Keratinocyte (primary cell): Measurements from ENCODE around the gene RGS17. TPM values are rescaled to one million over a fixed set of nuclear protein-coding genes. Genes with fewer than 3 reads are reported as not detected.

Experiments
- DNase-seq: peaks from one replicate; pipeline ENCODE4 v3.0.0-alpha.2; 2011; ENCODE audit warnings: low read depth, missing footprints, low spot score
- FAIRE-seq: peaks from 2 replicates; lab custom pipeline; 2011; peaks lifted over from hg19 to GRCh38; lab: Jason Lieb, UNC
- H2AFZ ChIP-seq: 2 replicates; pipeline ENCODE4 v1.6.0; 2012; ENCODE audit warnings: low read length, control low read depth, inconsistent platforms; ENCODE audit not compliant: control insufficient read depth
- H3K27ac ChIP-seq: 2 replicates; pipeline ENCODE4 v1.5.1; 2011; ENCODE audit warnings: low read length; ENCODE audit not compliant: control insufficient read depth, insufficient read depth
- H3K27me3 ChIP-seq: 3 replicates; pipeline ENCODE4 v1.6.0; 2011; ENCODE audit warnings: low read length; ENCODE audit not compliant: control insufficient read depth, insufficient read depth; ENCODE audit errors: extremely low read depth
- H3K36me3 ChIP-seq, 2 experiments: 2 replicates in 1 of 2; 3 replicates in 1 of 2; pipeline ENCODE4 v1.5.1; 2011; ENCODE audit warnings: low read length in 2 of 2, mild to moderate bottlenecking in 1 of 2; ENCODE audit not compliant: control insufficient read depth in 2 of 2, insufficient read depth in 2 of 2; ENCODE audit errors: extremely low read depth in 1 of 2
- H3K4me1 ChIP-seq: 3 replicates; pipeline ENCODE4 v1.5.1; 2011; ENCODE audit warnings: low read length; ENCODE audit not compliant: control insufficient read depth, insufficient read depth; ENCODE audit errors: extremely low read depth
- H3K4me2 ChIP-seq: 3 replicates; pipeline ENCODE4 v1.6.0; 2011; ENCODE audit warnings: low read depth, low read length; ENCODE audit not compliant: control insufficient read depth, insufficient read depth; ENCODE audit errors: extremely low read depth
- H3K4me3 ChIP-seq, 3 experiments: fragments of 200-600 bp in 1 of 3; sonication (generic) in 1 of 3; 2 replicates in 2 of 3; 3 replicates in 1 of 3; pipeline ENCODE4 v1.5.1; 2011 to 2016; ENCODE audit warnings: low read length in 3 of 3, mild to moderate bottlenecking in 3 of 3, control low read depth in 2 of 3, inconsistent platforms in 1 of 3, low read depth in 1 of 3, mixed read lengths in 1 of 3, mixed run types in 1 of 3, moderate library complexity in 1 of 3; ENCODE audit not compliant: control insufficient read depth in 2 of 3, insufficient read depth in 2 of 3; ENCODE audit errors: extremely low read depth in 1 of 3
- H3K79me2 ChIP-seq: 2 replicates; pipeline ENCODE4 v1.6.0; 2012; ENCODE audit warnings: low read length; ENCODE audit not compliant: control insufficient read depth, insufficient read depth
- H3K9ac ChIP-seq: 3 replicates; pipeline ENCODE4 v1.6.0; 2011; ENCODE audit warnings: low read length; ENCODE audit not compliant: control insufficient read depth, insufficient read depth; ENCODE audit errors: extremely low read depth
- H3K9me1 ChIP-seq: 3 replicates; pipeline ENCODE4 v1.6.0; 2011; ENCODE audit warnings: low read length; ENCODE audit not compliant: control insufficient read depth, insufficient read depth; ENCODE audit errors: extremely low read depth
- H3K9me3 ChIP-seq: 2 replicates; pipeline ENCODE4 v1.5.1; 2012; ENCODE audit warnings: low read depth, low read length; ENCODE audit not compliant: control insufficient read depth
- H4K20me1 ChIP-seq: 3 replicates; pipeline ENCODE4 v1.6.0; 2011; ENCODE audit warnings: low read length; ENCODE audit not compliant: control insufficient read depth, insufficient read depth; ENCODE audit errors: extremely low read depth
- CTCF ChIP-seq, 3 experiments: IDR thresholded peaks in 1 of 3; conservative IDR thresholded peaks in 1 of 3; optimal IDR thresholded peaks in 1 of 3; 2 replicates in 2 of 3; 3 replicates in 1 of 3; pipeline versions ENCODE3 to v1.5.1; 2011; ENCODE audit warnings: low read length in 3 of 3, mild to moderate bottlenecking in 3 of 3, moderate library complexity in 2 of 3, control low read depth in 1 of 3, inconsistent platforms in 1 of 3; ENCODE audit not compliant: insufficient read depth in 2 of 3; ENCODE audit errors: extremely low read depth in 1 of 3
- EZH2 ChIP-seq: IDR thresholded peaks from one replicate; pipeline ENCODE4 v1.6.1; 2012; ENCODE audit warnings: inconsistent platforms, mild to moderate bottlenecking, low read length, moderate library complexity
- dilution Hi-C: fragments of 300-500 bp; cut with MboI; formaldehyde crosslinking; loops from one replicate; pipeline ENCODE4 v1.7.0; 2020; ENCODE audit warnings: low sequenced_read_pairs; ENCODE audit not compliant: extremely low pct_ligation_motif_present
- polyA plus RNA-seq, 5 experiments: library from polyadenylated mRNA; depleted of rRNA in 3 of 5; stranded (reverse) in 3 of 5; stranded (forward) in 1 of 5; unstranded in 1 of 5; fragments of >200 nt; gene quantifications; 1 replicate in 1 of 5; 2 replicates in 3 of 5; 3 replicates in 1 of 5; pipeline versions ENCODE4 v1.2.1 to v1.2.3, GENCODE V29; 2011 to 2012; ENCODE audit warnings: missing spikeins in 2 of 5, low read depth in 1 of 5, low replicate concordance in 1 of 5

Gene RGS17
- polyA plus RNA-seq, 1 donor (not counting 4 experiments of a cell fraction or from before 2014, with no cell fraction given): 0.22 TPM

GRCh38 chr6:153027480-153027879 is 103.6 kb downstream of the RGS17 start:
- Histone ChIP-seq H3K79me2 (no peaks in the 10 kb centered on the region), H3K9me1 (no peaks in the 10 kb centered on the region), H3K27me3 (no peaks in the 10 kb centered on the region), H3K9ac (no peak overlapping the region), H3K4me1 (no peaks in the 10 kb centered on the region), H3K4me2 (no peak overlapping the region), H4K20me1 (no peaks in the 10 kb centered on the region), H3K4me3 (no peak overlapping the region), H3K9me3 (no peaks in the 10 kb centered on the region), H2AFZ (no peak overlapping the region), H3K27ac (no peak overlapping the region), H3K36me3 (no peaks in the 10 kb centered on the region)
- TF ChIP-seq EZH2 (no peak), CTCF (optimal IDR thresholded peaks at IDR 0.05 in 1 of 3, IDR thresholded peaks at IDR 0.05 in 1 of 3, conservative IDR thresholded peaks at IDR 0.05 in 1 of 3; ENCODE audit: extremely low read depth in 1 of 3, insufficient read depth in 2 of 3, low read length in 3 of 3) (no peak)
- dilution Hi-C loops: loop anchor here (25.0 kb wide), 1 partner anchor 185 kb away; no protein-coding TSS in a partner anchor
- FAIRE-seq: no peak
- DNase-seq: no peak

- H3K4me1 ChIP-seq: no peaks in the 10 kb centered on the region
- no peak for TF ChIP-seq EZH2
- no peak for TF ChIP-seq CTCF (optimal IDR thresholded peaks at IDR 0.05 in 1 of 3, IDR thresholded peaks at IDR 0.05 in 1 of 3, conservative IDR thresholded peaks at IDR 0.05 in 1 of 3; ENCODE audit: extremely low read depth in 1 of 3, insufficient read depth in 2 of 3, low read length in 3 of 3)
- dilution Hi-C loops: loop anchor here (25.0 kb wide), 1 partner anchor 188 kb away; no protein-coding TSS in a partner anchor
- H4K20me1 ChIP-seq: no peaks in the 10 kb centered on the region
- no peaks in the 10 kb centered on the region for H3K27me3 ChIP-seq
- no peaks in the 10 kb centered on the region for H3K9me1 ChIP-seq
- DNase-seq: no peak
- no peaks in the 10 kb centered on the region for H3K79me2 ChIP-seq
- H3K9ac ChIP-seq: no peak overlapping the region
- no peak overlapping the region for H3K27ac ChIP-seq
- no peaks in the 10 kb centered on the region for H3K9me3 ChIP-seq
- no peak overlapping the region for H3K4me3 ChIP-seq
- no peak overlapping the region for H3K4me2 ChIP-seq
- no peak overlapping the region for H2AFZ ChIP-seq
- H3K36me3 ChIP-seq: no peaks in the 10 kb centered on the region
- no peak for FAIRE-seq
Measured at GRCh38 chr6:153024709-153025017, 106.4 kb downstream of the RGS17 start.
